ENCODE results near the gene CENPO.

CENPO gene

DNA sequence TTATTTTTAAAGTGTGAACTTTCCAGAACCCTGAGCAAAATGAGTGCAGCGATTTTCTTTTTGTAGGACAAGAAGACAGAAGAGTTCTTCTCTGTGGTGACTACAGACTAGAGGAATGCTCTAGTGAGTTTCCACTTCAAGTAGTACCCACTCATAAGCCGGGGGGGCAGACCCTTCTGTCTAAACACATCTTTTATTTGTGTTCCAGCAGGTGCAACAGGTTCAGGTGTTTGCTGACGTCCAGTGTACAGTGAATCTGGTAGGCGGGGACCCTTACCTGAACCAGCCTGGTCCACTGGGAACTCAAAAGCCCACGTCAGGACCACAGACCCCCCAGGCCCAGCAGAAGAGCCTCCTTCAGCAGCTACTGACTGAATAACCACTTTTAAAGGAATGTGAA lies 25.2 kb upstream of the CENPO start:
- Histone ChIP-seq H4K20me1 (ENCODE audit: insufficient read depth, low read length) (no peaks in the 10 kb centered on the region), H3K79me2 (ENCODE audit: low read length) (no peaks in the 10 kb centered on the region), H3K9me2 (replicated peaks; ENCODE audit: insufficient read depth, low read length) (no peaks in the 10 kb centered on the region), H3K27ac (ENCODE audit: low read length) (no peak overlapping the region), H3K27me3 (replicated peaks; ENCODE audit: insufficient read depth, low read length) (no peaks in the 10 kb centered on the region), H3K9ac (ENCODE audit: low read length) (no peak overlapping the region), H2AFZ (ENCODE audit: low read length) (no peak overlapping the region), H3K9me3 (replicated peaks; ENCODE audit: insufficient read depth, low read length) (no peaks in the 10 kb centered on the region), H3K4me3 (ENCODE audit: low read length) (no peak overlapping the region), H3F3A (ENCODE audit: insufficient read depth, low read length) (no peaks in the 10 kb centered on the region), H3K36me3 (replicated peaks; ENCODE audit: insufficient read depth, low read length) (no peaks in the 10 kb centered on the region), H3K4me2 (ENCODE audit: low read depth, low read length) (no peak overlapping the region), H3K4me1 (ENCODE audit: low read length) (peaks cover 5% of the 10 kb centered on the region)
- no peak for DNase-seq
- TF ChIP-seq EZH2phosphoT487 (IDR thresholded peaks at IDR 0.05; ENCODE audit: low read length) (no peak), EZH2 (optimal IDR thresholded peaks at IDR 0.05; ENCODE audit: low read depth, low read length) (no peak)
- TF ChIP-seq, protein P1, sequence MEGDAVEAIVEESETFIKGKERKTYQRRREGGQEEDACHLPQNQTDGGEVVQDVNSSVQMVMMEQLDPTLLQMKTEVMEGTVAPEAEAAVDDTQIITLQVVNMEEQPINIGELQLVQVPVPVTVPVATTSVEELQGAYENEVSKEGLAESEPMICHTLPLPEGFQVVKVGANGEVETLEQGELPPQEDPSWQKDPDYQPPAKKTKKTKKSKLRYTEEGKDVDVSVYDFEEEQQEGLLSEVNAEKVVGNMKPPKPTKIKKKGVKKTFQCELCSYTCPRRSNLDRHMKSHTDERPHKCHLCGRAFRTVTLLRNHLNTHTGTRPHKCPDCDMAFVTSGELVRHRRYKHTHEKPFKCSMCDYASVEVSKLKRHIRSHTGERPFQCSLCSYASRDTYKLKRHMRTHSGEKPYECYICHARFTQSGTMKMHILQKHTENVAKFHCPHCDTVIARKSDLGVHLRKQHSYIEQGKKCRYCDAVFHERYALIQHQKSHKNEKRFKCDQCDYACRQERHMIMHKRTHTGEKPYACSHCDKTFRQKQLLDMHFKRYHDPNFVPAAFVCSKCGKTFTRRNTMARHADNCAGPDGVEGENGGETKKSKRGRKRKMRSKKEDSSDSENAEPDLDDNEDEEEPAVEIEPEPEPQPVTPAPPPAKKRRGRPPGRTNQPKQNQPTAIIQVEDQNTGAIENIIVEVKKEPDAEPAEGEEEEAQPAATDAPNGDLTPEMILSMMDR (IDR thresholded peaks at IDR 0.05; ENCODE audit: low read length): no peak

DNA sequence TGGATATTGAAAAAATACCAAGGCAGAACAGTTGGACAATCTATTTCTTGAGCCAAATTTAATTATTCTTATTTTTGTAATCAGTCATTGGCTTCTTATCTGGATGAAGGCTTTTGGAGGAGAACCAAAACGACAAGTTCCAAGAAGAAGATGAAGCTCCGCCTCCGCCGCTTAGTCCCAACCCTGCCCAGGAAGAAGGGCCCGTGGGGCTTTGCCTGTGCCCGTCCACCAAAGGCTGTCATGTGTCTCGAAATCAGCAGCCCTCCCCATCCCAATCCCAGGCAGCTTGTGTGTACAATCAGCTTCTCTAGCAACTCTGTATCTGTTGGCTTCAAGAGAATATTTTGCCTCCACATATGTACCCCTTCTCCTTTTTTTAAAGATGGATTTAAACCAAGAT lies 24.6 kb upstream of the CENPO start:
- Histone ChIP-seq H4K20me1 (ENCODE audit: insufficient read depth, low read length) (no peaks in the 10 kb centered on the region), H3F3A (ENCODE audit: insufficient read depth, low read length) (no peaks in the 10 kb centered on the region), H3K27ac (ENCODE audit: low read length) (no peak overlapping the region), H3K4me3 (ENCODE audit: low read length) (no peak overlapping the region), H3K9me2 (replicated peaks; ENCODE audit: insufficient read depth, low read length) (no peaks in the 10 kb centered on the region), H3K36me3 (replicated peaks; ENCODE audit: insufficient read depth, low read length) (no peaks in the 10 kb centered on the region), H3K79me2 (ENCODE audit: low read length) (no peaks in the 10 kb centered on the region), H2AFZ (ENCODE audit: low read length) (no peak overlapping the region), H3K9ac (ENCODE audit: low read length) (no peak overlapping the region), H3K9me3 (replicated peaks; ENCODE audit: insufficient read depth, low read length) (no peaks in the 10 kb centered on the region), H3K4me1 (ENCODE audit: low read length) (peaks cover 5% of the 10 kb centered on the region), H3K4me2 (ENCODE audit: low read depth, low read length) (no peak overlapping the region), H3K27me3 (replicated peaks; ENCODE audit: insufficient read depth, low read length) (no peaks in the 10 kb centered on the region)
- no peak for DNase-seq
- TF ChIP-seq EZH2 (optimal IDR thresholded peaks at IDR 0.05; ENCODE audit: low read depth, low read length) (no peak), EZH2phosphoT487 (IDR thresholded peaks at IDR 0.05; ENCODE audit: low read length) (no peak)
- TF ChIP-seq, protein P1 (IDR thresholded peaks at IDR 0.05; ENCODE audit: low read length): no peak

DNA sequence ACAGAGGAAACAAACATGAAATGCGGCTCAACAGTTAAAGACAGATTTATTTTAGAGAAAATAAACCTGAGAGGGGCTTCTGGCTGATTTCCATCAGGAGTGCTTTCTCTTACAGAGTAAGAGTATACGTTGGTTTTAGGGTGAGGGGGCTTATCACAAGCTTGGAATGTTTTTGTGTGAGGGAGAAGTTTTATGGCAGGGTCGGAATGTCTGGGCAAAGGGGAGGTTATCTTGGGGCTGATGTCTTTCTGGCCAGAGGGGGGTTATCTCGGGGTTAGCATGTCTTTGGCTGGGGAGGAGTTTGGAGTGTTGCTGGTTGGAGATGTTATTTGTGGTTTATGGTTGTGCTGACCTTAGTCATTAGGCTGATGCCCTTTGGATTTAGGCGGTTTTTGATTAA lies 22.2 kb upstream of the CENPO start:
- Histone ChIP-seq H3K79me2 (ENCODE audit: low read length) (no peaks in the 10 kb centered on the region), H3K9ac (ENCODE audit: low read length) (no peak overlapping the region), H3K36me3 (replicated peaks; ENCODE audit: insufficient read depth, low read length) (no peaks in the 10 kb centered on the region), H3K4me3 (ENCODE audit: low read length) (no peak overlapping the region), H3K9me2 (replicated peaks; ENCODE audit: insufficient read depth, low read length) (no peaks in the 10 kb centered on the region), H3K4me2 (ENCODE audit: low read depth, low read length) (no peak overlapping the region), H4K20me1 (ENCODE audit: insufficient read depth, low read length) (no peaks in the 10 kb centered on the region), H3K4me1 (ENCODE audit: low read length) (peaks cover 5% of the 10 kb centered on the region), H3K27ac (ENCODE audit: low read length) (no peak overlapping the region), H3F3A (ENCODE audit: insufficient read depth, low read length) (no peaks in the 10 kb centered on the region), H3K9me3 (replicated peaks; ENCODE audit: insufficient read depth, low read length) (no peaks in the 10 kb centered on the region), H3K27me3 (replicated peaks; ENCODE audit: insufficient read depth, low read length) (no peaks in the 10 kb centered on the region), H2AFZ (ENCODE audit: low read length) (no peak overlapping the region)
- TF ChIP-seq EZH2phosphoT487 (IDR thresholded peaks at IDR 0.05; ENCODE audit: low read length) (no peak), EZH2 (optimal IDR thresholded peaks at IDR 0.05; ENCODE audit: low read depth, low read length) (no peak)
- TF ChIP-seq, protein P1 (IDR thresholded peaks at IDR 0.05; ENCODE audit: low read length): no peak
- no peak for DNase-seq
